ENCODE data around the gene HOXD13. TPM values are rescaled to one million over a fixed set of nuclear protein-coding genes. Genes with fewer than 3 reads are reported as not detected.

Gene HOXD13
- total and polyA plus RNA-seq, 2 donors (not counting 1 experiment from before 2014, with no cell fraction given): not detected

GRCh38 chr2:176100547-176101140 lies 8.1 kb downstream of the HOXD13 start:
- Histone ChIP-seq H2AFZ (ENCODE audit: insufficient read depth, low read depth, low read length, poor library complexity, severe bottlenecking) (no peak overlapping the region), H3K9ac (ENCODE audit: low read length) (no peak overlapping the region), H3K4me1 (ENCODE audit: control insufficient read depth in 2 of 2, insufficient read depth in 2 of 2, low read length in 2 of 2) (peaks cover 18 to 46% of the 10 kb centered on the region in 2 donors), H3K9me3 (ENCODE audit: control extremely low read depth in 1 of 3, control insufficient read depth in 2 of 3, insufficient read depth in 1 of 3, low read length in 2 of 3) (peaks cover 0 to 56% (median 0%) of the 10 kb centered on the region in 3 donors), H3K4me2 (replicated peaks; ENCODE audit: low read depth, low read length, poor library complexity, severe bottlenecking) (no peak overlapping the region), H4K20me1 (ENCODE audit: control insufficient read depth, insufficient read depth, low read length, poor library complexity, severe bottlenecking) (no peaks in the 10 kb centered on the region), H3K4me3 (ENCODE audit: control extremely low read depth in 1 of 5, extremely low read depth in 1 of 5, insufficient read depth in 1 of 5, low read depth in 2 of 5, low read length in 4 of 5) (no peak overlapping the region), H3K79me2 (ENCODE audit: control insufficient read depth, insufficient read depth, low read length) (no peaks in the 10 kb centered on the region), H3K27me3 (replicated peaks in 1 of 4; ENCODE audit: control extremely low read depth in 1 of 4, control insufficient read depth in 3 of 4, insufficient read depth in 4 of 4, low read length in 3 of 4) (peaks cover 0 to 98% (median 67%) of the 10 kb centered on the region in 4 experiments), H3K36me3 (replicated peaks in 1 of 2; ENCODE audit: control extremely low read depth in 1 of 2, control insufficient read depth in 1 of 2, extremely low read depth in 1 of 2, insufficient read depth in 2 of 2, low read length in 1 of 2) (no peaks in the 10 kb centered on the region), H3K27ac (ENCODE audit: low read length in 2 of 2) (no peak overlapping the region)
- ChIA-PET CTCF (interaction anchor here (1.6 kb wide), 1 partner anchor 551 kb away, joined by 4 read pairs; no protein-coding TSS in a partner anchor), POLR2A (no interaction called here)
- no peaks in the 10 kb centered on the region for H3K9me3 Mint-ChIP-seq (ENCODE audit: insufficient read depth)
- H3K27me3 Mint-ChIP-seq: peaks cover 83% of the 10 kb centered on the region
- ATAC-seq (ENCODE audit: low read depth) (no peak), DNase-seq (peak; percentile 14)
- H3K27ac Mint-ChIP-seq: no peak overlapping the region
- no peak for TF ChIP-seq EZH2 (IDR thresholded peaks at IDR 0.05; ENCODE audit: borderline replicate concordance, insufficient read depth, low read depth, low read length, poor library complexity, severe bottlenecking)
- TF ChIP-seq, protein P1, sequence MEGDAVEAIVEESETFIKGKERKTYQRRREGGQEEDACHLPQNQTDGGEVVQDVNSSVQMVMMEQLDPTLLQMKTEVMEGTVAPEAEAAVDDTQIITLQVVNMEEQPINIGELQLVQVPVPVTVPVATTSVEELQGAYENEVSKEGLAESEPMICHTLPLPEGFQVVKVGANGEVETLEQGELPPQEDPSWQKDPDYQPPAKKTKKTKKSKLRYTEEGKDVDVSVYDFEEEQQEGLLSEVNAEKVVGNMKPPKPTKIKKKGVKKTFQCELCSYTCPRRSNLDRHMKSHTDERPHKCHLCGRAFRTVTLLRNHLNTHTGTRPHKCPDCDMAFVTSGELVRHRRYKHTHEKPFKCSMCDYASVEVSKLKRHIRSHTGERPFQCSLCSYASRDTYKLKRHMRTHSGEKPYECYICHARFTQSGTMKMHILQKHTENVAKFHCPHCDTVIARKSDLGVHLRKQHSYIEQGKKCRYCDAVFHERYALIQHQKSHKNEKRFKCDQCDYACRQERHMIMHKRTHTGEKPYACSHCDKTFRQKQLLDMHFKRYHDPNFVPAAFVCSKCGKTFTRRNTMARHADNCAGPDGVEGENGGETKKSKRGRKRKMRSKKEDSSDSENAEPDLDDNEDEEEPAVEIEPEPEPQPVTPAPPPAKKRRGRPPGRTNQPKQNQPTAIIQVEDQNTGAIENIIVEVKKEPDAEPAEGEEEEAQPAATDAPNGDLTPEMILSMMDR (IDR thresholded peaks at IDR 0.05): no peak
- H3K4me3 Mint-ChIP-seq: no peak overlapping the region
- 14% methylated on average over 25 of the region's 28 CpGs for WGBS (ENCODE audit: insufficient coverage)
- intact Hi-C loops (cut with micrococcal nuclease): no loop called here
- H3K4me1 Mint-ChIP-seq: peaks cover 15% of the 10 kb centered on the region

DNA sequence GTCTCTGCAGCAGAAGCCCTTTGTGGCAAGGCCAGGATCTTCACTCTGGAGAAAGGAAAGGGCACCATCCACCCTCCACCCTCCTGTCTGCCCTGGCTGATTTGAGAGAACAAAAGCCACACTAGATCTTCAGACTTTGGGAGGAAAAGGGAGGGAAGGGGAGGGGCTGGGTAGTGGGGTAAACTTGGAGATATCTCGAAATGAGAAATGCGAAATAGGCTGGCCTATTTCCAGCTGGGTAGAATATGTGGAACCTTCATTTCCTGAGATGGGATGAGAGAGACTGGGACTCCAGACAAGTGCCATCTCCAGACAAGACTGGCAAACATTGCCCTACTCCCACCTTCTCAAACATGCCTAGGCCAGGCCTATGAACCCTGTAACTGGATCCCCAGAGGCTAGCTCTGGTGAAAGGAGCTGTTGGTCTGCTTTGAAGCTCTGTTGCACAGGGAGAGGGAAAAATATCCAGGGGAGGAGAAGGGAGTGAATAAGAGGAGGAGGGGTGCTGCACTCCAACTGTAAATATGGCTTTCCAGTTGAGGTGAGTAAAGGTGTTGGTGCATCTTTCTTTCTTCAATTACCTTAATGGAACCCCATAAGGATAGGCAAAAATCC lies 8.8 kb downstream of the HOXD13 start:
- H3K27ac ChIP-seq (ENCODE audit: low read length in 2 of 2): no peak overlapping the region
- DNase-seq (no peak), ATAC-seq (ENCODE audit: low read depth) (no peak)
- H3K4me3 ChIP-seq (ENCODE audit: control extremely low read depth in 1 of 5, extremely low read depth in 1 of 5, insufficient read depth in 1 of 5, low read depth in 2 of 5, low read length in 4 of 5): no peak overlapping the region
- POLR2A ChIA-PET: no interaction called here
- peaks cover 17 to 52% of the 10 kb centered on the region in 2 donors for H3K4me1 ChIP-seq (ENCODE audit: control insufficient read depth in 2 of 2, insufficient read depth in 2 of 2, low read length in 2 of 2)
- no peak overlapping the region for H3K4me2 ChIP-seq (replicated peaks; ENCODE audit: low read depth, low read length, poor library complexity, severe bottlenecking)
- H3K36me3 ChIP-seq (replicated peaks in 1 of 2; ENCODE audit: control extremely low read depth in 1 of 2, control insufficient read depth in 1 of 2, extremely low read depth in 1 of 2, insufficient read depth in 2 of 2, low read length in 1 of 2): no peaks in the 10 kb centered on the region
- H3K4me3 Mint-ChIP-seq: no peak overlapping the region
- no peak overlapping the region for H2AFZ ChIP-seq (ENCODE audit: insufficient read depth, low read depth, low read length, poor library complexity, severe bottlenecking)
- TF ChIP-seq, protein P1 (IDR thresholded peaks at IDR 0.05): no peak
- no peak for TF ChIP-seq EZH2 (IDR thresholded peaks at IDR 0.05; ENCODE audit: borderline replicate concordance, insufficient read depth, low read depth, low read length, poor library complexity, severe bottlenecking)
- intact Hi-C loops (cut with micrococcal nuclease): no loop called here
- peaks cover 0 to 99% (median 68%) of the 10 kb centered on the region in 4 experiments for H3K27me3 ChIP-seq (replicated peaks in 1 of 4; ENCODE audit: control extremely low read depth in 1 of 4, control insufficient read depth in 3 of 4, insufficient read depth in 4 of 4, low read length in 3 of 4)
- peaks cover 83% of the 10 kb centered on the region for H3K27me3 Mint-ChIP-seq
- CTCF ChIA-PET: interaction anchor here (0.8 to 1.6 kb wide), 2 partner anchors 26 to 551 kb away, joined by 3 to 4 read pairs; no protein-coding TSS in a partner anchor
- no peak overlapping the region for H3K9ac ChIP-seq (ENCODE audit: low read length)
- no peaks in the 10 kb centered on the region for H3K79me2 ChIP-seq (ENCODE audit: control insufficient read depth, insufficient read depth, low read length)
- WGBS (ENCODE audit: insufficient coverage): 8% methylated on average over 2 of the region's 2 CpGs
- peaks cover 0 to 61% (median 0%) of the 10 kb centered on the region in 3 donors for H3K9me3 ChIP-seq (ENCODE audit: control extremely low read depth in 1 of 3, control insufficient read depth in 2 of 3, insufficient read depth in 1 of 3, low read length in 2 of 3)
- H3K9me3 Mint-ChIP-seq (ENCODE audit: insufficient read depth): no peaks in the 10 kb centered on the region
- H3K27ac Mint-ChIP-seq: no peak overlapping the region
- no peaks in the 10 kb centered on the region for H4K20me1 ChIP-seq (ENCODE audit: control insufficient read depth, insufficient read depth, low read length, poor library complexity, severe bottlenecking)
- H3K4me1 Mint-ChIP-seq: peaks cover 20% of the 10 kb centered on the region

Data from B cell (primary cell).